Gastroesophageal sphincter (tissue), 3 donors: ENCODE results near the gene TEDC2.

ENCODE experiments used
- CTCF ChIP-seq, 4 experiments: fragments of 200-600 bp in 2 of 4; fragments of 450-650 bp in 2 of 4; sonication (generic) in 1 of 4; IDR thresholded peaks; one replicate each; pipeline ENCODE4 v1.5.1; 2017 to 2019; ENCODE audit warnings: antibody characterized with exemption in 4 of 4, mild to moderate bottlenecking in 2 of 4, moderate library complexity in 2 of 4
- EP300 ChIP-seq: sonication (generic); formaldehyde crosslinking; IDR thresholded peaks from one replicate; pipeline ENCODE4 v1.6.1; 2017; ENCODE audit warnings: antibody characterized with exemption, mild to moderate bottlenecking
- POLR2A ChIP-seq, 2 donors: fragments of 450-650 bp; IDR thresholded peaks; one replicate each; pipeline ENCODE4 v1.6.1; 2017; ENCODE audit warnings: antibody characterized with exemption in 2 of 2, mild to moderate bottlenecking in 2 of 2, moderate library complexity in 1 of 2
- POLR2AphosphoS5 ChIP-seq: sonication (generic); formaldehyde crosslinking; IDR thresholded peaks from one replicate; pipeline ENCODE4 v1.6.1; 2017; ENCODE audit warnings: antibody characterized with exemption

- no peak for TF ChIP-seq CTCF (IDR thresholded peaks at IDR 0.05)
- TF ChIP-seq POLR2A (IDR thresholded peaks at IDR 0.05), result no peak
- no peak for TF ChIP-seq POLR2AphosphoS5
- no peak for TF ChIP-seq EP300
Measured at GRCh38 chr16:2485811-2486507, 26.1 kb downstream of the TEDC2 start.
